HG02840 (cell line): Measurements from ENCODE around the gene ASTN1.

Experiments used
- ATAC-seq: cut with Tn5 transposase; IDR thresholded peaks from one replicate; pipeline ENCODE4 v1.9.1; 2021; ENCODE audit warnings: mild to moderate bottlenecking, moderate library complexity, moderate number of reproducible peaks; ENCODE audit not compliant: unreplicated experiment, low FRiP score

ASTN1 gene

GRCh38 chr1:177048314-177049069 is 116.0 kb downstream of the ASTN1 start:
- no peak for ATAC-seq

GRCh38 chr1:177045151-177045550 is 119.4 kb downstream of the ASTN1 start:
- ATAC-seq, result no peak

GRCh38 chr1:177044390-177044789 is 120.1 kb downstream of the ASTN1 start:
- no peak for ATAC-seq

GRCh38 chr1:177043597-177043996 is 120.9 kb downstream of the ASTN1 start:
- no peak for ATAC-seq

GRCh38 chr1:177035586-177035985 is 128.9 kb downstream of the ASTN1 start:
- no peak for ATAC-seq

GRCh38 chr1:177033628-177034027 is 130.9 kb downstream of the ASTN1 start:
- ATAC-seq, result no peak

DNA sequence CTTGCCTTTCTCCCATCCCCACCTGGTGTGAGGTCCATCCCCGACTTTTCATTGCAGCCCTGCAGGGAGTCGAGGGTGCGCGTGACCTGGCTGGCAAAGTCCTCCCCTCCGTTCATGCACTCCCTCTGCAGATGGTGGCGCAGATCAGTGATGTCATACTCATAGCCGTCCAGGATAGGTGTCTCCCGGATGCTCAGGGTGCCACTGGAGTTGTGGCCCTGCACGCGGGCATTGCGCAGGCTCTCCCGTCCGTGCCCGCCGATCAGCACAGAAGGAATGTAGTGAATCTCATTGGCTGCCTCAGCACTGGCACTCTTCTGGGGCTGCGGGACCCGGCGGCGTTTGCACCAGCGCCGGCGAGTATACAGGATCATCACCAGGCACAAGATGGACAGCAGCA is 132.1 kb downstream of the ASTN1 start:
- no peak for ATAC-seq

- ATAC-seq, result no peak
These were observed 139.9 kb downstream of the ASTN1 start for GRCh38 chr1:177024623-177025022.

- no peak for ATAC-seq
These were observed 140.8 kb downstream of the ASTN1 start for GRCh38 chr1:177023726-177024125.

GRCh38 chr1:177023249-177023648 is 141.3 kb downstream of the ASTN1 start:
- ATAC-seq, result no peak

- no peak for ATAC-seq
These were observed 142.8 kb downstream of the ASTN1 start for GRCh38 chr1:177021687-177022086.

DNA sequence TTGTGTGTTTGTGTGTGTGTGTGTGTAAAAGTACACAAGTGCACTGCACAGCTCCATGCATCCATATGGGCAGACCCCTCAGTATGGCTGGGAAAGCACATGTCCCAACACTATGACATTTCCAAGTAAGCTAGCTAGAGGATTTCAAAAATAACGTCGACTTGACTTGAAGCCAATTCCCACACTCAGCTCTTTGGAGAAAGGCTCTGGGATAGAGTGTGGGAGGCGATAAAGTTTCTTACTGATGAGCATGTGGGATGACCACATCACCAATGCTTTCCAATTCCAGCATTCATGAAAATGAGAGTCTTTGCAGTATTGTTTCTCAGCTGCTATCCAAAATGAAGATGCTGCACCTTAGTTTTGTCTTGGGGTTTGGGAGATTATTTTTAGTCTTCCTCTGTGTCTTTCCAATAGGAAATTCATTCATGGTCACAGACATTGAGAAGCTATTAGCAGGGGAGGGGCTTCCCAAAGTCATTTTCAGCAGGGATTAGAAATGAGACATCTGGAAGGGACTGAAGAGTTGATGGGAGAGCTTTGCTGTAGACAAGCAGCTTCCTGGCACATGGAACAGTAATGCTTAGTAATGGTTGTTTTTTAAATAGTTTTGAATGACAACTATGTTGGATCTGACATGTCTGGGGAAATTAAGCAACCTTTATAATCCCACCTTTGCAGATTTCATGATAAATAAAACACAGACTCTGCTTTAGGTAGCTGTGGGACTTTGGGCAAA is 143.5 kb downstream of the ASTN1 start:
- no peak for ATAC-seq

GRCh38 chr1:177017287-177017852 is 147.1 kb downstream of the ASTN1 start:
- ATAC-seq, result no peak

DNA sequence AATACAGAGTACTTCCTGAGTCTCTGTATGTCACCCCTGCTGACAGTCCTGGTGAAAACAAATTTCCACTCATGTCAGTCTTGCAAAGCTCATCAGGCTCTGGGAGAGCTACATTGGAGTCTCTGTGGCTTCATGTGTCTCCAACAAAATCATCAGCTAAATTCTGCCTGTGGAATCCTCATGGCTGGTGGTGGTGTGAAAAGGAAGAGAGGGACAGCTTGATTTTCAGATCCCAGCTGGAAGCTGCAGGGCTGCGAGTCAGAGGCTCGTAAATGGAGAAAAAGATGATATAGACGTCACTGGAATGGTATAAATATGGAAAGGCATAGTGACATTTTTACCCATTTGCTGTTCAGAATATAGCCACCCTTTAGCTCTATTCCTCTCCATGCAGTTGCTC is 150.2 kb downstream of the ASTN1 start:
- ATAC-seq, result no peak

DNA sequence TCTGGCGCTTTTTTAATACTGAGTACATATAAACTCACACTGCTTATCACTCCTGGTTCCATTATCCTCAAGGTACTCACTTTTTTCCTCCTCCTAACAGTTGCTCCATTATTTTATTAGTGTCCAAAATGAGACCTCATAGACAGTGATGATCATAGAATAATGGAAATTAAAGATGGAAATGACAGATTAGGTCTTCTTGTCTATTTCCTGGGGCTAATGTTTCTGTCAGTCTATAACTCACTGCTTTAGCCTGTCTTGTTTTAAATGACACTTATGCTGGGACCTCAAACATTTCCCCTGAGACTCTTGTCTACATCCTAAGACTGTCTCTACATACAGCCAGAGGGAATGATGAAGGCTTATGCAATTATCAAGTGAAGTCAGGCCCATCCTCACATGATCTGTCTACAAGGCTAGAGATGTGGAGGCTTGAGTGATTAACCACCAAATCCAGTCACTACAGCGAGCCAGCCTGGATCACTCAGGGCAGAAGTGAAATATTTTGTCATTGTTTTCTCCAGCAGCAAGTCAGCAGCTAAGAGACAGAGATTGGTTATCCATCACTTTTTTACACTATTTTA is 152.1 kb downstream of the ASTN1 start:
- ATAC-seq, result no peak

- ATAC-seq, result no peak
These were observed 153.0 kb downstream of the ASTN1 start for GRCh38 chr1:177011508-177011907.

- ATAC-seq, result no peak
These were observed 154.2 kb downstream of the ASTN1 start for GRCh38 chr1:177010211-177010825.

GRCh38 chr1:177008653-177009052 is 155.9 kb downstream of the ASTN1 start:
- no peak for ATAC-seq

DNA sequence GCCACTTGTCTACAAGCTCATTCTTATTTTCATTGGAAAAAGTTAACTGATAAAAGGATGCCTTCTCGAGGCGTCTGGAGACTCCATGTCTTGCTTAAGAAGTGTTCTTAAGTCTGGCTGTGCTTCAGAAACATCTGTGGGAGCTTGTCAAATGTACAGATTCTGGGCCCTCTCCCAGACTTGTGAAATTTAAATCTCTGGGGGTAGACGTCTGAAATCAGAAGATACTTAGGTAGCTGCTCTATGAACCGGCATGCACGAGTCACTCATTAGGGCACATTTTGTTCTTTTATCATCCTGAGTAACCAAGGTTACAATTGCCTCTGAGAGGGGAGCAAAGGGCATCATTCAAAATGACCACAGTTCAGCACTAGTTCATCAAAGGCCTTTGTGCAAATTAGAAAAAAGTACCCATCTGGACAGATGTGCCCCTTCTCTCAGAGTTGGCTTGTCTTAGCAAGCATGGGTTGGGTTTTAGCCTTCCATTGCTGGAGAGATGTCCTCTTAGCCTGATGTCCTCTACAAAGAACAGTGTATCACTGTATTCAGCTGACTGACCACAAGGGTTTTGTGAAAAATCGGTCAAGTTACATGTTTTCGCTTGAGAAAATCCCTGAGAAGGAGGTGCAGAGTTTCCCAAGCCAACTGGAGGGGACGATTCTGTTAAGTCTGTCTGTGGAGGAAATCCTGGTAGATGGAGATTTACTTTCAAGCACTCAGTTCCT is 156.9 kb downstream of the ASTN1 start:
- no peak for ATAC-seq

- ATAC-seq, result no peak
These were observed 161.6 kb downstream of the ASTN1 start for GRCh38 chr1:177002891-177003290.
